Gastroesophageal sphincter (tissue), 4 donors: ENCODE measurements around the gene CAPN2. TPM values are rescaled to one million over a fixed set of nuclear protein-coding genes. Genes with fewer than 3 reads are reported as not detected.
A peak's percentile ranks its signal among the peaks of the same experiment; 100 is the strongest.

Experiments used
- ATAC-seq: fragments of 150-250 bp; one replicate; pipeline ENCODE4 v1.9.1; 2016; ENCODE audit warnings: mild to moderate bottlenecking, moderate library complexity
- H3K27ac ChIP-seq, 4 donors: fragments of 200-600 bp; sonication (generic) in 3 of 4; 1 replicate in 3 of 4; 2 replicates in 1 of 4; pipeline ENCODE4 v1.5.1; 2016 to 2019
- H3K27me3 ChIP-seq: fragments of 200-600 bp; sonication (generic); one replicate; pipeline ENCODE4 v1.5.1; 2019
- H3K36me3 ChIP-seq, 2 donors: fragments of 200-600 bp; sonication (generic); one replicate each; pipeline ENCODE4 v1.5.1; 2019; ENCODE audit warnings: control low read depth in 1 of 2
- H3K4me1 ChIP-seq, 3 donors: fragments of 200-600 bp; sonication (generic); 1 replicate in 2 of 3; 2 replicates in 1 of 3; pipeline ENCODE4 v1.5.1; 2016 to 2019; ENCODE audit warnings: control low read depth in 2 of 3
- H3K4me3 ChIP-seq, 2 donors: fragments of 200-600 bp; sonication (generic); one replicate each; pipeline ENCODE4 v1.5.1; 2019; ENCODE audit warnings: mild to moderate bottlenecking in 1 of 2, moderate library complexity in 1 of 2
- H3K9me3 ChIP-seq, 3 donors: fragments of 200-600 bp; sonication (generic); one replicate each; pipeline ENCODE4 v1.5.1; 2017 to 2019; ENCODE audit warnings: control low read depth in 2 of 3
- CTCF ChIP-seq, 4 experiments: fragments of 200-600 bp in 2 of 4; fragments of 450-650 bp in 2 of 4; sonication (generic) in 1 of 4; IDR thresholded peaks; one replicate each; pipeline ENCODE4 v1.5.1; 2017 to 2019; ENCODE audit warnings: antibody characterized with exemption in 4 of 4, mild to moderate bottlenecking in 2 of 4, moderate library complexity in 2 of 4
- EP300 ChIP-seq: sonication (generic); formaldehyde crosslinking; IDR thresholded peaks from one replicate; pipeline ENCODE4 v1.6.1; 2017; ENCODE audit warnings: antibody characterized with exemption, mild to moderate bottlenecking
- POLR2A ChIP-seq, 2 donors: fragments of 450-650 bp; IDR thresholded peaks; one replicate each; pipeline ENCODE4 v1.6.1; 2017; ENCODE audit warnings: antibody characterized with exemption in 2 of 2, mild to moderate bottlenecking in 2 of 2, moderate library complexity in 1 of 2
- POLR2AphosphoS5 ChIP-seq: sonication (generic); formaldehyde crosslinking; IDR thresholded peaks from one replicate; pipeline ENCODE4 v1.6.1; 2017; ENCODE audit warnings: antibody characterized with exemption
- WGBS, 2 donors: methylation state at CpG; one replicate each; pipeline ENCODE4 v1.1.5; 2018; ENCODE audit warnings: low coverage in 1 of 2; 5-methylcytosine and 5-hydroxymethylcytosine counted together
- total RNA-seq, 4 donors: library from RNA; depleted of rRNA; stranded (reverse); fragments of >200 nt; gene quantifications; one replicate each; pipeline ENCODE4 v1.1.0, GENCODE V29; 2016

CAPN2 gene
- total RNA-seq, 4 donors from 2014 or later, result 140 to 174 (median 149) TPM

DNA sequence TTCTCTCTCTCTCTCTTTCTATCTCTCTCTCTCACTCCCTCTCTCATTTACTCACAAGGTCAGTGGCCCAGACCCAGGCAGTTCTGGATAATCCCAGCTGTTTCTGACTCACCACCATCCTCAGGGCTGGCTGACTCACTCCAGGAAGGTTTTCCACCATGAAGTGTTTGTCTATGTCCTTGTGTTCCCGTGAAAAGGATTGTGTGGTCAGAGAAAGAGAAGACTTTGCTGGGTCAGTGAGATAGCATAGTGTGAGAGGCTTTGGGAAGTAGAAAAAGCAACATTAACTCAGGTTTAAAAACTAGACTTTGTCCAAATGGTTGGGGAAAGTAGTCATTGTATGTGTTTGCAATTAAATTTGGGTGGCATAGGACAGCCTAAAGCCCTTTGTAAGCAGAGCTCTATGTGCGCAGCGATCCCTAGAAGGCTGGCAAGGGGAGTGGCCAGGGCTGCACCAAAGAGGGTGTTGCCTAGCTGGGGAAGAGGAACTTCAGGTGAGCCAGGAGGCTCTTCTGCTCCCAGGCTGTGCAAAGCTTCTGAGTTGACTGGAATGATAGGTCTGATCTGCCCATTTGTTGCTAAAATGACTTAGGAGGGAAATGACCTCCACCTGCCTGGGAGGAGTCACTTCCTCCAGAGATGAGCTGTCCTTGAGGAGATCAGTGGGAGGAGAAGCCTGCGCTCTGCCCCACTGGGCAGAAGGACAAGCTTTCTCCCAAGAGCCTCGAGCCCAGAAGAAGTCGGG lies 4.9 kb upstream of the CAPN2 start:
- no peaks in the 10 kb centered on the region for H3K36me3 ChIP-seq
- H3K4me1 ChIP-seq, result peaks cover 2 to 60% (median 32%) of the 10 kb centered on the region in 3 donors
- H3K4me3 ChIP-seq, result no peak overlapping the region
- H3K27me3 ChIP-seq, result no peaks in the 10 kb centered on the region
- H3K9me3 ChIP-seq, result no peaks in the 10 kb centered on the region
- WGBS, 2 donors, result 33 to 46% methylated on average over 2 to 6 of the region's 6 CpGs
- peak; percentile 90 for TF ChIP-seq POLR2AphosphoS5
- no peak for TF ChIP-seq EP300
- ATAC-seq, result peak; percentile 93
- peak overlapping the region; percentile 69 to 88 (median 82) for H3K27ac ChIP-seq

DNA sequence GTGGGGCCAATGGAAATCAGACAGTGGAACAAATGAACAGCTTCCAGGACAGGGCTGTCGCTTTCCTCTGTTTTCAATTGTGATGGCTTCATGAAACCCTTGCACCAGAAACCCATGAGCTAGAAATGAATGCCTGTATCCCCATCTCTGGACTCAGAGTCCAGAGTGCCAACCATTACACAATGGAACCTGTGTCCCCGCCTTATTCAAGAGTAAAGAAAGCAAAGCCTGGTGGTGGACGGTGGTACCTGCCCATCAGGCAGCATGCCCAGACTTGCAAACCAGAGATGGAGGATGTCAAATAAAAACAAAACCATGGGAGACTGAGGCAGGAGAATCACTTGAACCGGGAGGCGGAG lies 4.4 kb upstream of the CAPN2 start:
- WGBS, 2 donors, result 71% methylated on average over 5 of the region's 5 CpGs; no CpG with 5 or more reads in 1 of the 2 donors

DNA sequence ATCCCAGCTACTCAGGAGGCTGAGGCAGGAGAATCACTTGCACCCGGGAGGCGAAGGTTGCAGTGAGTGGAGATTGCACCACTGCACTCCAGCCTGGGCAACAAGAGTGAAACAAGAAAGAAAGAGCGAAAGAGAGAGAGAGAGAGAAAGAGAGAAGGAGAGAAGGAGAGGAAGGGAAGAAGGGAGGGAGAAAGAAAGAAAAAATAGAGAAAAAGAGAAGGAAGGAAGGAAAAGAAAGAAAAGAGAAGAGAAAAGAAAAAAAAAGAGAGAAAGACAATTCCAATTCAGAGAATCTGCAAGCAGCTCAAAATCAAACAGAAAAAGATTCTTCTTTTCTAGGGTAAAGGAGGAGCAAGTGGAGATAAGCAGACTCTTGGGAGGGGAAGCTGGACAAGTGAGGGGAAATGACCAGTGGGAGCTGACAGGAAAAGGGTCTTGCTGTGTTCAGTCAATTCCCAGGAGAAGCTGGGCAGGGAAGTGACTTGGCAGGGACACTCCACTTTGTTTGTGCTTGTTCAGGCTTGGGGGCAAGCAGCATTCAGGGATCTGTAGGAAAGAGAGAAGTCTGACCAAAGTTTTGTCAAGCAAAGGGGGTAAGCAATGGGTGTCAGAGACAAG lies 3.6 kb upstream of the CAPN2 start:
- WGBS, 2 donors, result 100% methylated on average over 3 of the region's 3 CpGs; no CpG with 5 or more reads in 1 of the 2 donors
- Histone ChIP-seq H3K27ac (peak overlapping the region in 2 of 4 donors; percentile 20 to 86), H3K4me1 (peaks cover 2 to 68% (median 34%) of the 10 kb centered on the region in 3 donors), H3K9me3 (no peaks in the 10 kb centered on the region), H3K36me3 (no peaks in the 10 kb centered on the region), H3K4me3 (no peak overlapping the region), H3K27me3 (no peaks in the 10 kb centered on the region)
- TF ChIP-seq CTCF (IDR thresholded peaks at IDR 0.05) (no peak), POLR2A (IDR thresholded peaks at IDR 0.05) (no peak), POLR2AphosphoS5 (no peak), EP300 (no peak)
- no peak for ATAC-seq

More for the DNA sequence above, 4.4 kb upstream of the CAPN2 start:
- ATAC-seq, result no peak
- Histone ChIP-seq H3K36me3 (no peaks in the 10 kb centered on the region), H3K27me3 (no peaks in the 10 kb centered on the region), H3K9me3 (no peaks in the 10 kb centered on the region), H3K4me3 (no peak overlapping the region), H3K27ac (peak overlapping the region in 3 of 4 donors; percentile 78 to 88 (median 86)), H3K4me1 (peaks cover 2 to 60% (median 32%) of the 10 kb centered on the region in 3 donors)
- TF ChIP-seq CTCF (IDR thresholded peaks at IDR 0.05) (peak in 1 of 4 experiments; percentile 22), POLR2A (IDR thresholded peaks at IDR 0.05) (no peak)

GRCh38 chr1:223709598-223709997 lies 2.7 kb upstream of the CAPN2 start:
- 32 to 46% methylated on average over 2 to 3 of the region's 3 CpGs for WGBS, 2 donors
- no peaks in the 10 kb centered on the region for H3K9me3 ChIP-seq
- H3K4me3 ChIP-seq, result no peak overlapping the region
- no peak for TF ChIP-seq POLR2A (IDR thresholded peaks at IDR 0.05)
- TF ChIP-seq CTCF (IDR thresholded peaks at IDR 0.05), result peak in 3 of 4 experiments; percentile 35 to 42 (median 37)
- H3K27me3 ChIP-seq, result no peaks in the 10 kb centered on the region
- H3K4me1 ChIP-seq, result peaks cover 2 to 74% (median 43%) of the 10 kb centered on the region in 3 donors
- no peak for ATAC-seq
- H3K36me3 ChIP-seq, result no peaks in the 10 kb centered on the region
- peak overlapping the region in 1 of 4 donors; percentile 20 for H3K27ac ChIP-seq

GRCh38 chr1:223710179-223711133 lies 1.9 kb upstream of the CAPN2 start:
- Histone ChIP-seq H3K9me3 (no peaks in the 10 kb centered on the region), H3K4me3 (no peak overlapping the region), H3K27me3 (no peaks in the 10 kb centered on the region), H3K27ac (peak overlapping the region in 3 of 4 donors; percentile 18 to 98 (median 98)), H3K36me3 (no peaks in the 10 kb centered on the region), H3K4me1 (peaks cover 6 to 74% (median 44%) of the 10 kb centered on the region in 3 donors)
- TF ChIP-seq EP300 (no peak), POLR2A (IDR thresholded peaks at IDR 0.05) (no peak), CTCF (IDR thresholded peaks at IDR 0.05) (no peak)
- ATAC-seq, result no peak
- 87 to 95% methylated on average over 9 to 10 of the region's 12 CpGs for WGBS, 2 donors
